Measurements from ENCODE around the gene LAMA2. TPM values are rescaled to one million over a fixed set of nuclear protein-coding genes. Genes with fewer than 3 reads are reported as not detected.

LAMA2 gene
- total RNA-seq, 1 donor from 2014 or later = 1.9 TPM

DNA sequence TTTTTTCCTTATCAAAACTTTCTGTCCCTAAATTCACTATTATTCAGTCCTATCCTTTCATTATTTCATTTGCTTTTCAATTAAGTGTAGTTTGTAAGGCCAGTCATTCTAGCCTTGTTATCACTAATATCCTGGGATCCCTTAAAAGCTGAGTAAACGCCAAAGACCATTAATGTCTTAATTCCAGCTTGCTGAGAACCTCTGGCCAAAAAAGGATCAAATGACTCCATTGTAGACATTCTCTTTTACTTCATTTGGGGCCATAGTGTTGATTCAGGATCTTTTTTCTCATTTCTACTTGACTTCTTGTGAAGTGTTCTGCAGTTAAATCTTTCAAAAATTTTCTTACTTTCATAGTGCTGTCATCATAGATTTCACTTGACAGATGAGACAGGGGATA lies 379.7 kb downstream of the LAMA2 start:
- Mint-ChIP-seq H3K36me3 (ENCODE audit: low read depth) (no peaks in the 10 kb centered on the region), H3K27ac (ENCODE audit: unreplicated experiment) (no peak overlapping the region), H3K4me1 (ENCODE audit: low read depth) (no peaks in the 10 kb centered on the region), H3K9me3 (ENCODE audit: low read depth) (no peaks in the 10 kb centered on the region), H3K4me3 (ENCODE audit: unreplicated experiment) (no peak overlapping the region), H3K27me3 (ENCODE audit: low read depth) (peaks cover 4% of the 10 kb centered on the region)
- TF ChIP-seq, protein P1, sequence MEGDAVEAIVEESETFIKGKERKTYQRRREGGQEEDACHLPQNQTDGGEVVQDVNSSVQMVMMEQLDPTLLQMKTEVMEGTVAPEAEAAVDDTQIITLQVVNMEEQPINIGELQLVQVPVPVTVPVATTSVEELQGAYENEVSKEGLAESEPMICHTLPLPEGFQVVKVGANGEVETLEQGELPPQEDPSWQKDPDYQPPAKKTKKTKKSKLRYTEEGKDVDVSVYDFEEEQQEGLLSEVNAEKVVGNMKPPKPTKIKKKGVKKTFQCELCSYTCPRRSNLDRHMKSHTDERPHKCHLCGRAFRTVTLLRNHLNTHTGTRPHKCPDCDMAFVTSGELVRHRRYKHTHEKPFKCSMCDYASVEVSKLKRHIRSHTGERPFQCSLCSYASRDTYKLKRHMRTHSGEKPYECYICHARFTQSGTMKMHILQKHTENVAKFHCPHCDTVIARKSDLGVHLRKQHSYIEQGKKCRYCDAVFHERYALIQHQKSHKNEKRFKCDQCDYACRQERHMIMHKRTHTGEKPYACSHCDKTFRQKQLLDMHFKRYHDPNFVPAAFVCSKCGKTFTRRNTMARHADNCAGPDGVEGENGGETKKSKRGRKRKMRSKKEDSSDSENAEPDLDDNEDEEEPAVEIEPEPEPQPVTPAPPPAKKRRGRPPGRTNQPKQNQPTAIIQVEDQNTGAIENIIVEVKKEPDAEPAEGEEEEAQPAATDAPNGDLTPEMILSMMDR (IDR thresholded peaks at IDR 0.05) = no peak
- no peak for DNase-seq (ENCODE audit: low spot score)

DNA sequence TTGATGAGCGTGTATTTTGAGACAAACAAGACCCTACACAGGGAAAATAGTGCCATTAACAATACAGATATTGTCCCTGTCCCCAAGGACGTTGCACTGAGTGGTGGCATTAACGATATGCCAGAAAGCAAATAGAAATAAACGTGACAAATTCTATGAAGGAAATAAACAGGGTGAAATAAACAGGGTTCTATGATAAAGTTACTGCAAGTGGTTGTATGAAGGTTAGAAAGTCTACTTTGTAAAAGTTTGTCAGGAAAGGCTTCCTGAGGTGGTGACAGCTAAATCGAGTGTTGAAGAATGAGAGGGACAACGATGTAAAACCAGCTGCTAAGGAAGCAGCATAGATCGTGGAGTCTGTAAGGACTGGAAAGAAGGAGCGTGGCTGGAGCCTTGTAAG lies 380.2 kb downstream of the LAMA2 start:
- DNase-seq (ENCODE audit: low spot score) = no peak
- Mint-ChIP-seq H3K9me3 (ENCODE audit: low read depth) (no peaks in the 10 kb centered on the region), H3K4me1 (ENCODE audit: low read depth) (no peaks in the 10 kb centered on the region), H3K36me3 (ENCODE audit: low read depth) (no peaks in the 10 kb centered on the region), H3K4me3 (ENCODE audit: unreplicated experiment) (no peak overlapping the region), H3K27ac (ENCODE audit: unreplicated experiment) (no peak overlapping the region), H3K27me3 (ENCODE audit: low read depth) (peaks cover 4% of the 10 kb centered on the region)
- TF ChIP-seq, protein P1 (IDR thresholded peaks at IDR 0.05) = no peak

DNA sequence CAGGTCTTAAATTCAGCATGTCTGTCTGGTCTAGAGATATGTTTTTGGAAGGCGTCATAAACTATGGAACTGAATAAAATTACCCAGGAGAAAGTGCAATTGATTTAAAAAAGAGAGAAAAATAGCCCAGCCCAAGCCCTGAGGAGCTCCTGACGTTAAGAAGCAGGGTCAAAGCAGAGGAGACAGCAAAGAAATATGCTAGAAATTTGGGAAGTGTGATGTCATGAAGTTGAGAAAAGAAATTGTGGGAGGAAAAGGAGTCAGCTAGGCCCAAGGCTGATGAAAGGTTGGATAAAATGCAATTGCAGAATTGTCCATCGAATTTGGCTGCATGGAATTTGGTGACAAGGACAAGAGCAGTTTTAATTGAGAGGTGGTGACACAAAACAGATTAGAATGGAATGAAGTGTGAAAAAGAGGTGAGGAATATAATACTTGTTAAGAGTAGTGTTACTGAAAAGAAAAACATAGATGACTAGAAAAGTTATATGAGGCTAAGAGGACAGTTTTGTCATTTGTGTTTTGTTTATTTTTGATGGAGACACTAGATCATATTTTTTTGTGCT lies 381.6 kb downstream of the LAMA2 start:
- peaks cover 4% of the 10 kb centered on the region for H3K27me3 Mint-ChIP-seq (ENCODE audit: low read depth)
- no peaks in the 10 kb centered on the region for H3K36me3 Mint-ChIP-seq (ENCODE audit: low read depth)
- DNase-seq (ENCODE audit: low spot score) = no peak
- no peak overlapping the region for H3K27ac Mint-ChIP-seq (ENCODE audit: unreplicated experiment)
- H3K4me1 Mint-ChIP-seq (ENCODE audit: low read depth) = no peaks in the 10 kb centered on the region
- H3K4me3 Mint-ChIP-seq (ENCODE audit: unreplicated experiment) = no peak overlapping the region
- TF ChIP-seq, protein P1 (IDR thresholded peaks at IDR 0.05) = no peak
- H3K9me3 Mint-ChIP-seq (ENCODE audit: low read depth) = no peaks in the 10 kb centered on the region

DNA sequence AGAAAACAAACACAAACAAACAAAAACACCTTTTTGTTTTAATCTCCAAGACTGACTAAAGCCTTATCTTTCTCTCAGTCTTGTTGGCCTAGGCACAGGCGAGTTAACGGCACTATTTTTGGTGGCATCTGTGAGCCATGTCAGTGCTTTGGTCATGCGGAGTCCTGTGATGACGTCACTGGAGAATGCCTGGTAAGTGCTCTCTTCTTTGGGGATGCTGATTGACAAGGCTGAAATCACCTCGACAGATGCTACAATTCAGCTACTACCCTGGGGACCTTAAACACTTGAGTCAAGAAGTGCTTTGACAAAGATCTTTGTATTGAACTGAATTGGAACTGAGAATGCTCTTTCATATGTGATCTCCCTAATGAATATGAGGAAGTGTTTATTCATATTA lies 384.1 kb downstream of the LAMA2 start:
- no peak overlapping the region for H3K4me3 Mint-ChIP-seq (ENCODE audit: unreplicated experiment)
- H3K4me1 Mint-ChIP-seq (ENCODE audit: low read depth) = no peaks in the 10 kb centered on the region
- DNase-seq (ENCODE audit: low spot score) = no peak
- H3K27ac Mint-ChIP-seq (ENCODE audit: unreplicated experiment) = no peak overlapping the region
- no peaks in the 10 kb centered on the region for H3K36me3 Mint-ChIP-seq (ENCODE audit: low read depth)
- TF ChIP-seq, protein P1 (IDR thresholded peaks at IDR 0.05) = no peak
- peaks cover 6% of the 10 kb centered on the region for H3K27me3 Mint-ChIP-seq (ENCODE audit: low read depth)
- H3K9me3 Mint-ChIP-seq (ENCODE audit: low read depth) = no peaks in the 10 kb centered on the region

DNA sequence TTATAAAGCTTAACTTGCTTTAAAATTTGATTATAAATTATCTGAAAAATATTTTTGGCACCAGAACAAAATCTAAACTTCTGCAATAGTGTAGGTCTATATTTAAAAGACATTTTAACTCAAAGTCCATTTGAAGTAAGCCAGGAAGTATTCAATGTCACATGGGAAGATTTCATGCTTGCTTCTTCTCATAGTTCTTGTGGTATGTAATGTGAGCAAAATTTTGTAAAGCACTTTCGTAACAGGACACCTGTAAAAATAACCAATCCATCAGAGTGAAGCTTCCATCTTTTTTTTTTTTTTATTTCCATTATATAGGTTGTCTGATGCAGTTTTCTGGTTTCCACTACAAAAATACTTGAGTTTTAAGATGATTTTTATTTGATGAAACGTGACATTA lies 386.1 kb downstream of the LAMA2 start:
- Mint-ChIP-seq H3K36me3 (ENCODE audit: low read depth) (no peaks in the 10 kb centered on the region), H3K4me3 (ENCODE audit: unreplicated experiment) (no peak overlapping the region), H3K27me3 (ENCODE audit: low read depth) (peaks cover 6% of the 10 kb centered on the region), H3K4me1 (ENCODE audit: low read depth) (no peaks in the 10 kb centered on the region), H3K9me3 (ENCODE audit: low read depth) (no peaks in the 10 kb centered on the region), H3K27ac (ENCODE audit: unreplicated experiment) (no peak overlapping the region)
- no peak for DNase-seq (ENCODE audit: low spot score)
- TF ChIP-seq, protein P1 (IDR thresholded peaks at IDR 0.05) = no peak

Data from chondrocyte (in vitro differentiated cells).